ENCODE data around the gene TDRD7.
A peak's percentile ranks its signal among the peaks of the same experiment; 100 is the strongest.

The TDRD7 gene

DNA sequence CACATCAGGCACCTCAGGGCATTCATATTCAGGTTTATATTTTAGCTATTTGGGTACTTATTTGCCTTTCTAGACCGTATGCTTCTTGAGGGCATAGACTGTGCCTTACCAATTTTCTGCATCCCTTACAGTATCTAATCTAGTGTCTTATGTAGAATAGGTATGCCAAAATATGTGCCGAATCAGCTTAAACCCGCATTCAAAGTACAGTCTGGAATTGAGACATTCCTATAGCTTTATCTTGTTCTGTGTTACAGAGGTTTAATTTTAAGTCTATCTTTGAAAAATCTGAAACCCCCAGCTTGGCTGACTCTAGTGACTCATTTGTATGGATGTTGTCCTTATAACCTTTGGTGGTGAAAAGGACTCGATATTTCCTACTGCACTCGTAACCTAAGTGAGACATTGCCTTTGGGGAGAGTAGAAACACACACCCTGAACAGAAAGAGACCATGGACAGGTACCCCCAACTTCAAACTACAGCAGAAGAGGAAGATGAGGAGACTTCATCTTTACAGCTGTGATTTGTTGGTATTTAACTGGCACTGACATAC, 62.6 kb downstream of the TDRD7 start:
- TF ChIP-seq, protein P1, sequence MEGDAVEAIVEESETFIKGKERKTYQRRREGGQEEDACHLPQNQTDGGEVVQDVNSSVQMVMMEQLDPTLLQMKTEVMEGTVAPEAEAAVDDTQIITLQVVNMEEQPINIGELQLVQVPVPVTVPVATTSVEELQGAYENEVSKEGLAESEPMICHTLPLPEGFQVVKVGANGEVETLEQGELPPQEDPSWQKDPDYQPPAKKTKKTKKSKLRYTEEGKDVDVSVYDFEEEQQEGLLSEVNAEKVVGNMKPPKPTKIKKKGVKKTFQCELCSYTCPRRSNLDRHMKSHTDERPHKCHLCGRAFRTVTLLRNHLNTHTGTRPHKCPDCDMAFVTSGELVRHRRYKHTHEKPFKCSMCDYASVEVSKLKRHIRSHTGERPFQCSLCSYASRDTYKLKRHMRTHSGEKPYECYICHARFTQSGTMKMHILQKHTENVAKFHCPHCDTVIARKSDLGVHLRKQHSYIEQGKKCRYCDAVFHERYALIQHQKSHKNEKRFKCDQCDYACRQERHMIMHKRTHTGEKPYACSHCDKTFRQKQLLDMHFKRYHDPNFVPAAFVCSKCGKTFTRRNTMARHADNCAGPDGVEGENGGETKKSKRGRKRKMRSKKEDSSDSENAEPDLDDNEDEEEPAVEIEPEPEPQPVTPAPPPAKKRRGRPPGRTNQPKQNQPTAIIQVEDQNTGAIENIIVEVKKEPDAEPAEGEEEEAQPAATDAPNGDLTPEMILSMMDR (IDR thresholded peaks at IDR 0.05; ENCODE audit: low read depth, low read length) = no peak
- H3K4me3 ChIP-seq (ENCODE audit: low read depth, low read length) = no peak overlapping the region
- no peak for DNase-seq (ENCODE audit: low read depth)

DNA sequence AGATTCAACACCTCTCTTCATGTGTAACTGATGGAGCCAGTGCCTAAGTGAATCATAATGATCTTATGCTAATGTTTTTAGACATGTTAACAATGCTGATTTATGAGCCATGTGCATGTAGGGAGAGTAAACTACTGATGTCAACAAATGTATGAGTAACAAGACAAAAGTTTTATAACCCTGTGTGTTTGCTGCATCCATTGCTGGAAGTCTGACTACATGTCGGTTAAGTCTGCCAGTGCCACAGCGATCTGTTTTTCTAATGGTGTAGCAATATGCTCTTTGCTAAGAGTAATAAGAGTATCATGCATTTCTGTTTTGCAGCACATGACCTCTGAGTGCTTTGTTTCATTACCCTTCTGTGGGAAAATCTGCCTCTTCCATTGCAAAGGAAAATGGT, 63.2 kb downstream of the TDRD7 start:
- no peak overlapping the region for H3K4me3 ChIP-seq (ENCODE audit: low read depth, low read length)
- no peak for DNase-seq (ENCODE audit: low read depth)
- TF ChIP-seq, protein P1 (IDR thresholded peaks at IDR 0.05; ENCODE audit: low read depth, low read length) = no peak

DNA sequence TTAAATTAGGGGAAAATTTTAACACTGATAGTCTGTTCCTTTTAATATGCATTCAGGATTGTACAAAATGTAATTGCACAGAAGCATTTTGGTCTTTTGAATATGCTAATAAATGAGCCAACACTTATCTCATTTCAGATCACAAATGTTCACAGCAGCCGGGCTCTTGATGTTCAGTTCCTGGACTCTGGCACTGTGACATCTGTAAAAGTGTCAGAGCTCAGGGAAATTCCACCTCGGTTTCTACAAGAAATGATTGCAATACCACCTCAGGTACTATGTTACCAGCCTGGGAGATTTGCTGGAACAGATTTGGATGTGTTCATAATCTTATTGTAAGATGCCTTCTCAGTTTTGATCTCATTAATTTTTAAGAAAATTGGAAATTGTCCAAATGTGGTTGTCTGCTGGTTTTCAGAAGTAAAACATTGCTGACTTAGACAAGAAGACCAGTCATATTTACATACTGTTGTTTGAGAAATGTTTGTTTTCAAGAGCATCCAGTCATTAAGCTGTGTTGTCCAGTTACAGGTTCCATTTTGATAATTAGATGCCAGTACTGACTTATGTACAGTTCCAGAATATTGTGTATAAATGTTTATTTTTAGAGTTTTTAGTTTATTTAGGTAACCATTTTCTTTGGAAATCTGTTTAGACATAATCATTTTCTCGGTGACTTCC, 66.5 kb downstream of the TDRD7 start:
- H3K4me3 ChIP-seq (ENCODE audit: low read depth, low read length) = no peak overlapping the region
- TF ChIP-seq, protein P1 (IDR thresholded peaks at IDR 0.05; ENCODE audit: low read depth, low read length) = no peak
- TF ChIP-seq POLR2A (IDR thresholded peaks at IDR 0.05; ENCODE audit: extremely low read depth, insufficient read length) (no peak), MYC (IDR thresholded peaks at IDR 0.05; ENCODE audit: low read depth, low read length) (no peak)
- TF ChIP-seq, protein P2, sequence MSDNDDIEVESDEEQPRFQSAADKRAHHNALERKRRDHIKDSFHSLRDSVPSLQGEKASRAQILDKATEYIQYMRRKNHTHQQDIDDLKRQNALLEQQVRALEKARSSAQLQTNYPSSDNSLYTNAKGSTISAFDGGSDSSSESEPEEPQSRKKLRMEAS (IDR thresholded peaks at IDR 0.05; ENCODE audit: low read depth, low read length) = no peak
- DNase-seq (ENCODE audit: low read depth) = no peak

DNA sequence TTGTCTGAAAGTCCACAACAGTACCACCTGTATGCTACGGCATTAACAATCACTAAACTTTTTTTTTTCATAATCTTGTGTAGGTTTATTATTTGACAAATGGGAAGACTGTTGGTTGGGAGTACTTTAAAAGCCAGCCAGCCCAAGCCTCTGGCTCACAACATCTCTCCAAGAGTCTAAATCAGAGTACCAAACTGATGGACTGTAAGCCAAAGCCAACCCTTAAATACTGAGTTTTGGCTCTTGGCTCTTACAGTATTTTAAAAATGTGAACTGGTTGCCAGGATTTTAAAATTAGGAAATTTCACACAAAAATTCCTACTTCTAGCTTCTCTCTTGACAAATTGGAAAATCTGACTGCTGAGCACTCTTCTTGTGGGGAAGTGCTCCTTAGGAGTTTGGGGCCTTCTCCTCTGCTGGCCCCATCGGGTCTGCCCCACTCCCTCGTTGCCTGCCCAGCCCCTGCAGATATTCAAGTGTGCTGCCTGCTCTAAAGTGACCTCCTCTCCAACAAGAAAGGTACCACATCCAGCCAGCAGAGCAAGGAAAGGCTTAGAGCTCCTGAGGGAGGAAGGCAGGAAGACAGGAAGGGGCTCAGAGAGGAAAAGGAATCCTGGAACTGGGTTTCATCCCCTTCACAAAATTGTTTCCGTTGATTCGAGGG, 67.7 kb downstream of the TDRD7 start:
- no peak for DNase-seq (ENCODE audit: low read depth)
- no peak overlapping the region for H3K4me3 ChIP-seq (ENCODE audit: low read depth, low read length)
- TF ChIP-seq, protein P1 (IDR thresholded peaks at IDR 0.05; ENCODE audit: low read depth, low read length) = no peak

DNA sequence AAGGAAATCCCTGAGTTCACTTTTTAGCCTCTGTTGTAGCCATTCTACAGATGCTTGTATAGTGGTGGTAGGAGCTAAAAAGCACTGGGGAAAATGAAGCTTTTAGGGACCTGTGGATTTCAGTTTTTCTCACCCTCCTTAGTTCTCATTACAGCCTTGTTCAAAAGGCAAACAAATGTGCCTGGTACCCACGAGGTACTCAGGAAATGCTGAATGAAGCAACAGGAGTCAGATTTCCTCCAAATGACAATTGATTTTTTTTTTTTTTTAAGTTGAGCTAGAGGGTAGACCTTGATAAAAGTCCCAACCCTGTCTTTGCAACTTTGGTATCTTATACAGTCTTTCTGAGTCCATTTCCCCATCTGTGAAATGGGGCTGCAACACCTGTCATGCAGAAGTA, 68.3 kb downstream of the TDRD7 start:
- no peak for DNase-seq (ENCODE audit: low read depth)
- TF ChIP-seq, protein P2 (IDR thresholded peaks at IDR 0.05; ENCODE audit: low read depth, low read length) = peak; percentile 21; the same call in 1 of the 2 replicates
- 0 out of 2 replicates have a peak, but pooled peaks have one; percentile 24 for TF ChIP-seq MYC (IDR thresholded peaks at IDR 0.05; ENCODE audit: low read depth, low read length)
- TF ChIP-seq, protein P1 (IDR thresholded peaks at IDR 0.05; ENCODE audit: low read depth, low read length) = no peak
- no peak overlapping the region for H3K4me3 ChIP-seq (ENCODE audit: low read depth, low read length)

DNA sequence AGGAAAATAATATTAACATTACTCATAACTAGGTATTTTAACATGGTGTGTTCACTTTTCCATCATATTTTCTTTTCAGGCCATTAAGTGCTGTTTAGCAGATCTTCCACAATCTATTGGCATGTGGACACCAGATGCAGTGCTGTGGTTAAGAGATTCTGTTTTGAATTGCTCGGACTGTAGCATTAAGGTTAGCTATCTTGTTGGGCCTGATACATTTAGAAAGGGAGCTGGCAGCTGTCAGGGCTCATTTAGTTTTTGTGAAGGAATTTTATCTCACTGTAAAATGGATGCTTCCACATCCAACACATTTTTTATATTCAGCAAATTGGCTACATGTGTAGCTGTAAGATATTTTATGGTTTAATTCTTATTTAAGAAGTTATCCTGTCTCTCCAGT, 68.9 kb downstream of the TDRD7 start:
- no peak for DNase-seq (ENCODE audit: low read depth)
- TF ChIP-seq, protein P1 (IDR thresholded peaks at IDR 0.05; ENCODE audit: low read depth, low read length) = no peak
- TF ChIP-seq MYC (IDR thresholded peaks at IDR 0.05; ENCODE audit: low read depth, low read length) (no peak), POLR2A (IDR thresholded peaks at IDR 0.05; ENCODE audit: extremely low read depth, insufficient read length) (no peak)
- TF ChIP-seq, protein P2 (IDR thresholded peaks at IDR 0.05; ENCODE audit: low read depth, low read length) = no peak
- no peak overlapping the region for H3K4me3 ChIP-seq (ENCODE audit: low read depth, low read length)

All from NB4 (cell line).